DMS114 treated with DMSO at 0.1 percent for 48 hours (cell line): ENCODE data around the gene ZKSCAN1.

ENCODE experiments used
- DNase-seq: peaks from one replicate; lab custom pipeline; 2025; ENCODE audit not compliant: unreplicated experiment; lab: John Stamatoyannopoulos, UW

Gene ZKSCAN1

GRCh38 chr7:100034871-100035510, 19.6 kb downstream of the ZKSCAN1 start:
- no peak for DNase-seq

- DNase-seq, result no peak
Measured at GRCh38 chr7:100035876-100036275, 20.5 kb downstream of the ZKSCAN1 start.

DNA sequence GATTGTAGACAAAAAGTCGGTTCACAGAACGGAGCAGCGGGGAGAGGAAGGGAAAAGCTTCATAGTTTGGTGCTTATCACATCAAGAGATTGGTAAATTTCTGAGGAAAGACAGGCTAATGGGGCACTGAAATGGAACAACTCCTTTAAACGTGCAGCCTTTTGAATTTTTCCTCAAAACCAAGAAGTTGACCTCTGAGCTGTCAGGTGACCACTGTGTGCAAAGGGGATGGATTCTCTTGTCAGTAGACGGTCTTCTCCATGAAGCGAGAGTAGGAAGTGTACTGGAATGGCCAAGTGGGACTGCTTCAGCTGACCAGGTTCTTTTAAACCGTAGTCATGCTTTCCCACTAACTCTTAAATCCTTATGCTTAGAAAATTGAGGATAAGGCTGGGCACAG, 22.9 kb downstream of the ZKSCAN1 start:
- no peak for DNase-seq

DNA sequence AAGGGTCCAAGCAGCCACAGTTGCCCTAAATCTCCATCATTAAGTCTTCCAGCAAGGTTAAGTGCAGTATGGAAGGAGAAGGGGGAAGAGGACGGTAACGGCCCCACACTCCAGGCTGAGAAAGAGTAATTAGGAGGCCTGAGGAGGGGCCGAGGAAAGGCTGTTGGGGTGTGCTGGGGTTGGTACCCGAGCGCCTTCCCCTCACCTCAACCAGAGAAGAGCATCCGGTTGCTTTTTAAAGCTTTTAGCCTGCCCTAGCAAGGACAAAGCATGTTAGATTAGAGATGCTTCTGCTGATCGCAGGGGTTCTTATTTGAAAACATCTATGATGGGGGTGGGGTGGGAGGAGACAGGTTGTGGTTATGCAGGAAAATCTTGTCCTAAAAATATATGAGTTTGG, 25.2 kb downstream of the ZKSCAN1 start:
- no peak for DNase-seq

DNA sequence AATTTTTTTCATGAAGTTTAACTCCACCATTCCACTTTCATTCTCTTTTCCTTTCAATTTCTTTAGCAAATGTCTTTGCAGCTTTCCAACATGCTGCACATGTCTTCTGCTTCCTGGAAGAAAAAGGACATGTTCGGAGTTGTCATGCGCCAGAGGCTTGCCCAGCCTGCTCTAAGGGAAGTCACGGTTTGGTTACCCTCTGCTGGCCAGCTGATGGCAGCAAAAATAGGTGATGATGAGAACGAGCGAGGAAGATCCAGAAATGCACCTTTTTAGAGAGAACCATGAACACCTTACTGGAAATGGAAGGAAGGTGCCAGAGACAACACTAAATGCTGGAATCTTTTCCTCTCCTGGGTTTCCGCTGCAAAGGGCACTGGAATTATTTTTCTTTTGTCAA, 29.3 kb downstream of the ZKSCAN1 start:
- no peak for DNase-seq

GRCh38 chr7:100048680-100049079, 33.3 kb downstream of the ZKSCAN1 start:
- no peak for DNase-seq

GRCh38 chr7:100049441-100050291, 34.3 kb downstream of the ZKSCAN1 start, which contains the start of gene ZSCAN21:
Gene ZSCAN21 (plus strand): TSS chr7:100049774. CDS start chr7:100057007, 7,233 bp downstream.
- peak; percentile 55 for DNase-seq

- no peak for DNase-seq
Measured at GRCh38 chr7:100051611-100052010, 36.2 kb downstream of the ZKSCAN1 start.

GRCh38 chr7:100053215-100053614, 37.8 kb downstream of the ZKSCAN1 start:
- DNase-seq, result peak; percentile 69

DNA sequence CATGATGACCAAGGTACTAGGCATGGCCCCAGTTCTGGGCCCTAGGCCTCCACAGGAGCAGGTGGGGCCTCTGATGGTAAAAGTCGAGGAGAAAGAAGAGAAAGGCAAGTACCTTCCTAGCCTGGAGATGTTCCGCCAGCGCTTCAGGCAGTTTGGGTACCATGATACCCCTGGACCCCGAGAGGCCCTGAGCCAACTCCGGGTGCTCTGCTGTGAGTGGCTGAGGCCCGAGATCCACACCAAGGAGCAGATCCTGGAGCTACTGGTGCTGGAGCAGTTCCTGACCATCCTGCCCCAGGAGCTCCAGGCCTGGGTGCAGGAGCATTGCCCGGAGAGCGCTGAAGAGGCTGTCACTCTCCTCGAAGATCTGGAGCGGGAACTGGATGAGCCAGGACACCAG, 41.6 kb downstream of the ZKSCAN1 start:
- DNase-seq, result no peak

DNA sequence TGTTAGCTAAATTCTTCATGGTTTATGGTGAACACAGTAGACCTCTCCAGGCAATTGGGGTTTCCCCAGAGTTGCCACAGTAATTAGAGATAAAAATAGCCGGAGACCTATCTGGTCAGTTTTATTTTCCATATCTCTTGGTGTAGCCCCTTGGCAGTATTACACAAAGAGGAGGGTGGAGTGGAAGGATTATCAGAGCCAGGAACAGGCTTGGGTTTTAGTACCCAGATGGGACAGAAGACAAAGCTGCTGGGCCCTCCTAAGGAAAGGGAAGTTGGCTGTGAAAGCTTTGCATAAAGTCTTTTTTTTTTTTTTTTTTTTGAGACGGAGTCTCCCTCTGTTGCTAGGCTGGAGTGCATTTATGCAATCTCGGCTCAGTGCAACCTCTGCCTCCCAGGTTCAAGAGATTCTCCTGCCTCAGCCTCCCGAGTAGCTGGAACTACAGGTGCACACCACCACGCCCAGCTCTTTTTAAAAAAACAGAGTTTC, 43.9 kb downstream of the ZKSCAN1 start:
- no peak for DNase-seq

- no peak for DNase-seq
Measured at GRCh38 chr7:100061518-100062193, 46.3 kb downstream of the ZKSCAN1 start.

DNA sequence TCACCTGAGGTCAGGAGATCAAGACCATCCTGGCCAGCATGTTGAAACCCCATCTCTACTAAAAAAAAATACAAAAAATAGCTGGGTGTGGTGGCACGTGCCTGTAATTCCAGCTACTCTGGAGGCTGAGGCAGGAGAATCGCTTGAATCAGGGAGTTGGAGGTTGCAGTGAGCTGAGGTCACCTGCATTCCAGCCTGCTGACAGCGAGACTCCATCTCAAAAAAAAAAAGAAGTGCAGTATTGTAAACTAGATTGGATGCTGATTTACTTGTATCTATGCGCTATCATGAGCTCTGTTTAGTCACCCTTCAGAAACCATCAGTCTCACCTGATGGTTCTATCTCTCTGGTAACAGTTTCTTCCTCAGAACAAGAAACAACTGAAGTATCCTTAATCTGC, 48.0 kb downstream of the ZKSCAN1 start:
- no peak for DNase-seq

- no peak for DNase-seq
Measured at GRCh38 chr7:100064162-100064561, 48.8 kb downstream of the ZKSCAN1 start.

DNA sequence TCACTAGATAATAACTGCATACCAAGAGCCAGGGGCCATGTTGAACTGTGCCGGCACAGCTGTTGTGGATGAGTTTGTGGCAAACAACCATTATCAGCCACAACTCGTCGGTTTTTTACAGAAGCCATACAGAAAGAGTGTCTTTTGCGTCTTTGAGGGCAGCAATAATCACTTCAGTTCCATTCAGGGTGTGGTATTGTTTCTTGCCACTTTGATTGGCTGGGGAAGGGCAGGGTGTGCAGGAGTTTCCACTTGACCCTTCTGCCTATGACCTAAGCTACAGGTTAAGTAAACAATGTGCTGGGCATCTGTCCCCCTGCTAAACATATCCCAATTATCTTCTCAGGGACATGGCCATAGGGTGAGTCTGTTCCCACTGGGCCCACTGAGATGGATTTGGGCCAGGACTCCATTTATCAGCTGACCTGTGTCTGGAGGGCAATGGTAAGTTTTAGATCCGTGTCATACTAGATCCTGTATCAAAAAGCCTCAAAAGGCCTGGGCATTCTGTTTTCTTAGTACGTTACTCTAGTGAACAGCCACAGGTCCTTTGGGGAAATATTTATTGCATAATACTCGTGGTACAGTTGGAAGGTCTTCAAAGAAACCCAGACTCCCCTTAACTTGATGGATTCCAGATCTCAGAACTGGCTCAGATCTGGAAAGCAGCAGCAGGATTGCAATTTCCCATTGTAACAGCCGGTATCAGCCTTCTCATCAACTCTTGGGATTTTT, 50.2 kb downstream of the ZKSCAN1 start:
- DNase-seq, result no peak

DNA sequence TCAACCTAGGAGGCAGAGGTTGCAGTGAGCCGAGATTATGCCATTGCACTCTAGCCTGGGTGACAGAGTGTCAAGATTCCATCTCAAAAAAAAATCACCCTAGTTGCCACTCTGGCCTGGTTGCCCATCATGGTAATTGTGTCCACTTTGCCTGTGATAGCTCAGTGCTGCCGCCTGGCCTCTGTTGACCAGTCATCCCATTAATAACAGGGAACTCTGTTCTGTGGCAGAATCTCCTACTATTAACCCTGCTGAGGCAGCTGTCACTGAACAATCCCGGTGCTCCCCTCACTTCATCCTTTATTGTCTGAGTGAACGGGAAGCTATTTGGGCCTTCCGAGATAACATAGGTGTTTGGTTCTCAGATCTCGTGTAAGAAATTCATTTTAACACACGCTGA, 51.6 kb downstream of the ZKSCAN1 start:
- no peak for DNase-seq

GRCh38 chr7:100069991-100070390, 54.6 kb downstream of the ZKSCAN1 start:
- no peak for DNase-seq

DNA sequence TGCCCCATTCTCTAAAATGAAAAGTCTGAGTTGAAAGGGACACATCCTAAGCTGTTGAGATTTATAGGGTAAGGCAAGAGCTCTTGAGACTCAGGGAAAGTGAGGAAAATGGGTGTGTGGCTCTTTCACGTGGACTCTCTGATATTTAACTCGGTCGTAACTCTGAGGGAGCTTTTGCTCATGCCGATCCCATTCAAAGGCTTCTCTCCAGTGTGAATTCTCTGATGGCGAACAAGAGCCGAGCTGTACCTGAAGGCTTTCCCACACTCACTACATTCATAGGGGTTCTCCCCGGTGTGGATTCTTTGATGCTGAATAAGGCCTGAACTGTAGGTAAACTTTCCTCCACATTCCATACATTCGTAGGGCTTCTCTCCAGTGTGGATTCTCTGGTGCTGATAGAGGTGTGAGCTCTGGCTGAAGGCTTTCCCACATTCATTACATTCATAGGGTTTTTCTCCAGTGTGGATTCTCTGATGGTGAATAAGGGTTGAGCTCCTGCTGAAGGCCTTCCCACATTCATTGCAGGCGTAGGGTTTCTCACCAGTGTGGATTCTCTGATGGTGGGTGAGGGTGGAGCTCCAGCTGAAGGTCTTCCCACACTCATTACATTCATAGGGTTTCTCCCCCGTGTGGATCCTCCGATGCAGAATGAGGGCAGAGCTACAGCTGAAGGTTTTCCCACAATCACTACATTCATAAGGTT, 55.8 kb downstream of the ZKSCAN1 start:
- DNase-seq, result no peak

DNA sequence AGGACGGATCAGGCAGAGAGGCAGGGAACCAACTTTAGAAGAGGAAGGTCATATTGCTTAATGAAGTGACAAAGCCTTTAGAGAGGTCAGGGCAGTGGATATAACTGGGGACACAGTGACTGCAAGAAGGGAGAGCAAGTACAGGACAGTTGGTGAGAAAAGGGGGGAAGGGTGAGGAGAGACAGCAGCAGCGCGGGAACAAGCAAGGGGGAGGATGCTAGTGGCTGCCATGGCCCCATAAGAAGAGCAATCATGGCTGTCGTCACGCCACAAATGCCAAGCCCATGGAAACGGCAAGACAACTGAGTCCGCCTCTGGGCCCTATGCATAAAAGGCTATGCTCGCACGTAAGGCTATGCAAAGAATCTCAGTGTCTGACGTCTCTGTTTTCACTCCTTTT, 57.1 kb downstream of the ZKSCAN1 start:
- no peak for DNase-seq

- no peak for DNase-seq
Measured at GRCh38 chr7:100074841-100075240, 59.4 kb downstream of the ZKSCAN1 start.
